HG03108 (cell line): ENCODE measurements around the gene C20orf141.
"Not testable (repeated sequence)": the region's sequence is repeated elsewhere in the genome, so short reads cannot be mapped to it uniquely, and the experiment has no call there.

ENCODE experiments used
- ATAC-seq: cut with Tn5 transposase; IDR thresholded peaks from one replicate; pipeline ENCODE4 v1.9.1; 2021; ENCODE audit warnings: moderate library complexity; ENCODE audit not compliant: unreplicated experiment

C20orf141 gene

GRCh38 chr20:2814587-2815051, at the start of gene C20orf141:
Gene C20orf141, plus strand, starts transcription at chr20:2814987. Its CDS starts 198 bp downstream, at chr20:2815185.
- no peak for ATAC-seq

DNA sequence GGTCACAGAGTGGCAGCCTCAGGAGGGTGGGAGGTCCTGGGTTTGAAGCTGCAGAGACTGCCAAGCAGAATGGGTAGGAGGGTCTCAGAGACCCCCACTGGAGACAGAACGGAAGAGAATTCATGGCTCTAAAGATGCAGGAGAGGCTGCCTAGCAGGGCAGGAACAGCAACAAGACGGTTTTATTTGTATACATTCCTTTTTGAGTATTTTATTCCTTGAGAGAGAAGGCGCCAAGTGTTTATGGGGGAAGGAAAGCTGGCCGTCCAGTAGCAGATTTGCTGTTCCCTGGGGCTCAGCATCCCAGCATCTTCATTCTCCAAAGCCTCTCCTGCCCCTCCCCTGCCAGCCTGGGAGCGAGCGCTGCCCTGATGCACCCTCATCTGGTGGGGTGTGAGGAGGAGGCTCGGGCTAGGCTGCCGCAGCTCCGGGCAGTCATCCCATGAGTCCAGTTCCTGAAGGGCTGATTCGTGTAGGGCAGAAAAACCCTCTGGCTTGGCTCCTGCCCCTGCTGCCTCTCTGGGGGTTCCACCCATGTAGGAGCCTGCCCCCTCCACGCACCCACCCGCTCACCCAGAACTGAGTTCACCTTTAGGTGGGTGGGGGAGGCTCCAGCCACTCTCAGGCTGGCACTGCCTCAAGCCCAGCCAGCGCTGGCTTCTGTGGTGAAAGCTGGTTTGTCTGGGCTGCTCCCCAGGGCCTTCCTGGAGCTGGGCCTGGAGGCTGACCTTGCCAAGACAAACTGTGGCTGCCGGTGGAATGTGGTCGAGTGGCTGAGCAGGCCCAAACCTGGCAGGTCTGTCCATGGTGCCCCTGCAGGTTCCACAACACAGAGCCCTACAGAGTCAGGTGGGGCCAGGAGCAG, 46.8 kb upstream of the C20orf141 start:
- no peak for ATAC-seq

DNA sequence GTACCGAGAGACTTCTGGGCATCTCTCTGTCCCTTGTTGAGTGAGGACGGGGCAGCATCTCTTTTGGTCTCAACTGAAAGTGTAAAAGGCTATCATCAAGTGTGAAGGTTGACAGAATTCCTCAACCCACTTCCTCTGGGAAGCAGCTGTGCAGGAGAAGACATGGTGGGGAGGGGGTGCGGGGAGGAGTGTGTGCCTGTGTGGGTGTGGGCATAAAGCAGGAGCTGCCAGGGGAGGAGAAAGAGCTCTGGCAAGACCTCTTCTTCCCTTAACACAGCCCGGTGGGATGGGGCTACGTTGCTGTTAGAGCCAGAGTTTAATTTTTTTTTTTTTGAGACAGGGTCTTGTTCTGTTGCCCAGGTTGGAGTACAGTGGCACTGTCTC, 46.2 kb upstream of the C20orf141 start:
- no peak for ATAC-seq

DNA sequence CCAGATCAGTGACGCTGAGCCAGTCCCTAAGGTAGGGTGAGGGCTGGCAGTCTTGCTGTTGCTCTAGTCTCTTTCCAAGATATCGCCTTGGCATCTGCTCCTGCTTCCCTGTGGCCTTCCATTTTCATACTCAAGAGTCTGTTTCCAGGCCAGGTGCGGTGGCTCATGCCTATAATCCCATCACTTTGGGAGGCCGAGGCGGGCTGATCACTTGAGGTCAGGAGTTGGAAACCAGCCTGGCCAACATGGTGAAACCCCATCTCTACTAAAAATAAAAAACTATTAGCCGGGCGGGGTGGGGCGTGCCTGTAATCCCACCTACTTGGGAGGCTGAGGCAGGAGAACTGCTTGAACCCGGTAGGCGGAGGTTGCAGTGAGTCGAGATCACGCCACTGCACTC, 44.7 kb upstream of the C20orf141 start:
- not testable (repeated sequence) for ATAC-seq

GRCh38 chr20:2771631-2772080, 43.1 kb upstream of the C20orf141 start:
- no peak for ATAC-seq

DNA sequence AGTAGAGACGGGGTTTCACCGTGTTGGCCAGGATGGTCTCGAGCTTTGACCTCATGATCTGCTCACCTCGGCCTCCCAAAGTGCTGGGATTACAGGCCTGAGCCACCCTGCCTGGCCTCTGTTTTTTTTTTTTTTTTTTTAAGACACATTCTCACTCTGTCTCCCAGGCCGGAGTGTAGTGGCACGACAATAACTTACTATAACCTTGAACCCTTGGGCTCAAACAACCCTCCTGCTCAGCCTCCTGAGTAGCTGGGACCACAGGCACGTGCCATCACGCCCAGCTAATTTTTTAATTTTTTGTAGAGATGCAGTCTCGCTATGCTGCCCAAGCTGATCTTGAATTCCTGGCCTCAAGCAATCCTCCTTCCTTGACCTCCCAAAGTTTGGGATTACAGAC, 41.0 kb upstream of the C20orf141 start:
- ATAC-seq = no peak

DNA sequence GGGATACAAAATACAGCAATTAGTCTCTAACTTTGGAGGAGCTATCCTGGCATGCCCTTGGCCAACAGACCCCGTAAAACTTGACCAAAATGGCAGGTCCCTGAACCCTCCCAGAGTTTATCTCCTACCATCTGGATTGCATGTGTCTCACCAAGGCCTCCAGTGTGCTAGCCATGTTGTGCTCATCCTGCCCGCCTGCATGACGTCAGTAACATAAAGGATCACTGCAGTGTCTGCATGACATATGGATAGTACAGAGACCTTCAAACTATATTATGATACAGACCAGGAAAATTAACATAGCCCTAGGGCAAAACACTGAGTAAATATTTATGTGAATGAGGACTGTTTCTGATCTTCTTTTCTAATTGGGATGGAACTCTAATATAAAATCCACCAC, 39.6 kb upstream of the C20orf141 start:
- ATAC-seq = no peak

DNA sequence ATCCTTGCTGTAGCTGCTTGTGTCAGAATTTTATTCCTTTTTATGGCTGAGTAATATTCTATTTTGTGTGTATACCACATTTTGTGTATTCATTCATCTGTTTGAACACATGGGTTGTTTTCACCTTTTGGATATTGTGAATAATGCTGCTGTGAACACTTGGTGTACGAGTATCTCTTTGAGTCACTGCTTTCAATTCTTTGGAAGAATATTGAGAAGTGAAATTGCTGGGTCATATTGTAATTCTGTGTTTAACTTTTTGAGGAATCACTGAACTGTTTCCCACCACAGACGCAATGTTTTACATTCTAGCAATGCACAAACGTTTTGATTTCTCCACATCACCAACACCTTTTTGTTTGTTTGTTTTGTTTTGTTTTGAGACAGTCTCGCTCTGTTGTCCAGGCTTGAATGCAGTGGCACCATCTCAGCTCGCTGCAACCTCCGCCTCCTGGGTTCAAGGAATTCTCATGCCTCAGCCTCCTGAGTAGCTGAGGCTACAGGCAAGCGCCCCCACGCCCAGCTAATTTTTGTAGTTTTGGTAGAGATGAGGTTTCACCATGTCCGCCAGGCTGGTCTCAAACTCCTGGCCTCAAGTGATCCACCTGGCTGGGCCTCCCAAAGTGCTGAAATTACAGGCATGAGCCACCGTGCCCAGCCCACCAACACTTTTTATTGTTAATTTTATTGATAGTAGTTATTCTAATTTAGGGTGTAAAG, 36.0 kb upstream of the C20orf141 start:
- ATAC-seq = no peak

DNA sequence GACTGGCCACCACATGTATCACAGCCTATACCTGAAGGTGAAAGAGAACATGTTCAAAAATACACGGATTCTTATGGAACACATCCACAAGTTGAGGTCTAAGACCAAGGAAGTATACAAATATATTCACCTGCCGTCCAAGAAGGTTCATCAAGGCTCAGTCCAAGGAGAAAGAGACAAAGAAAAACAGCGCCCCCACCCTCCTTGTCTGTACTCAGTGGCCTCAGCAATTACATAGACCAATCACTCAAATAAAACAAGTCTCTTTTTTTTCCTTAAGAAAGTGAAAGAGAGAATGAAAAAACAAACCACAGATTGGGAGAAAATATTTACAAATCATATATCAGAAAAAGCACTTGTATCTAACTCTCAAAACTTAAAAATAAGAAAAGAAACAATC, 33.8 kb upstream of the C20orf141 start:
- ATAC-seq = no peak

DNA sequence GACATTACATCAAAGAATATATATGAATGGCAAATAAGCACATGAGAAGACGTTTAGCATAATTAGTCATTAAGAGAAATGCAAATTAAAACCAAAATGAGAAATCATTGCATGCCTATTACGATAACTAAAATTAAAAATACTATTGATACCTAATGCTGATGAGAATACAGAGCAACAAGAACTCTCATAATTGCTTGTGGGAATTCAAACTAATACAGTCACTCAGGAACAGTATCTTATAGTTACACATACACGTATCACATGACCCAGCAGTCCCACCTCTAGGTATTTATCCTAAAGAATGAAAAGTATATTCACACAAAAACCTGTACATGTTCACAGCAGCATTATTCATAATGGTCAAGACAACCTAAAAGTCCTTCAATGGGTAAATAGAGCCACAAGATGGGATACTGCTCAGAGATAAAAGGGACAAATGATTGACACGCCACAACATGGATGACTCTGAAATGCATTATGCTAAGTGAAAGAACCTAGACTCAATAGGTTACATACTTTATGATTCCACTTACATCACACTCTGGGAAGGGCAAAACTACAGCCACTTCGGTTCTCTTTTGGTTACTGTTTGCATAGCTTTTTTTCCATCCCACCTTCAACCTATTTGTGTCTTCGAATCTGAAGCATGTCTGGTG, 30.8 kb upstream of the C20orf141 start:
- no peak for ATAC-seq

DNA sequence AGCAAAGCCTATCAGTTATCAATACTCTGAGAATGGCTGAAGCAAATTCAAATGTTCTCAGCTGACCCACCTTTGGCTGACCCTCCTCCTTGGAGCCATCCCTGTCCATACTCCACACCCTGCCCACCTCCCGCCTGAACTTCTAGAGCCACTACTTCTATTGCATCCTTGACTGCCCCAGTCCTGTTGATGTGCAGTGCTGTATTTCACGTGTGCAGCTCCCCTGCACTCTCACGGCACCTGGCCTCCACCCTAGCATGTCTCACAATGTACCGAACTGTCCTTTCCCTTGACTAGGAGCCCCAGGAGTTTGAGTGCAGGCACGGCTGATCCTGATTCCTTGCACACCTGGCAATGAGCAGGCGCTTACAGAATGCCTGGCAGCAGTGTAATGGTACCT, 21.3 kb upstream of the C20orf141 start:
- ATAC-seq = no peak

GRCh38 chr20:2794202-2794748, 20.5 kb upstream of the C20orf141 start:
- no peak for ATAC-seq

DNA sequence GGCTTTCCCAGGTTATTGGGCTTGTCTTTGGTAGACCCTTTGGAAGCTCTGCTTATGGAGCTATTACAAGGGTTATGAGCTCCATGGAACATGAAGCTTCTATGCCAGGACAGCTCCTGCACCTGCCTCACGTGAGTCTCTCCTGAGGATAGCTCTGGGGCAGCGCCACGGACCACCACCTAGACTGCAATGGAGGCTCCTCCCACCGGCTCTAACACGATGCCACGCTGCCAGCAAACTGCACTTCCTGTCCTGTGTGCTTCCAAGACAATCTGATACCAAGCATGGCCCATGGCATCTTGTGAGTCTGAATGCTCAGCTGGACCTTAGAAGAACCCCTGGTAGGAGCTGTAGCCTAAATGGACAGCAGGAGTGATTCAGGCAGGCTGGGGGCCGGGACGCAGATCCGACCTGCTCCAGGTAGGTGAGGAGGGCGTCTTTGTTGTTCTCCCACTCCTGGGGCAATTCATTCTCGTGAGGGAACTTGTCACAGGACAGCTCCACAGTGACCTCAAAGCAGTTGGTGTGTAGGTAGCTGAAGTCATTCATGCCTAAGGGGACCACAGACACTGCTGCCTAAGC, 19.8 kb upstream of the C20orf141 start:
- ATAC-seq = no peak

DNA sequence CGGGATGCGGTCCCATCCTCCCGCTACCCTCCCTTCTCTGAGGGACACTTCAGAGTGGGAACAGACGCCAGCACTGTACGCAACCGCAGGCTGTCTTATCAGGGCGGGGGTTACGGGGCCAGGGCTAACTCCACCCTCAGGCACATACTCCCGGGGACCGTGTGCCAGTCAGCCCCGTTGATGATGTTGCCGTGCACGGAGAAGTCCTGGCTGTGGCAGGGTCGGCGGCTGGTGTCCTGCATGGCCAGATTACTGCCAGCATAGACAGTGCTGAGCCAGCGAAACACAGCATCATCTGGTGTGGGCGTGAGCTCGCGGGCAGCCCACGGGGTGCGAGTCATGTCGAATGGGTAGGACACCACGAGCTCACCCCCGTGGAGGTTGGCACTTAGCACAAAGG, 19.3 kb upstream of the C20orf141 start:
- ATAC-seq = no peak

DNA sequence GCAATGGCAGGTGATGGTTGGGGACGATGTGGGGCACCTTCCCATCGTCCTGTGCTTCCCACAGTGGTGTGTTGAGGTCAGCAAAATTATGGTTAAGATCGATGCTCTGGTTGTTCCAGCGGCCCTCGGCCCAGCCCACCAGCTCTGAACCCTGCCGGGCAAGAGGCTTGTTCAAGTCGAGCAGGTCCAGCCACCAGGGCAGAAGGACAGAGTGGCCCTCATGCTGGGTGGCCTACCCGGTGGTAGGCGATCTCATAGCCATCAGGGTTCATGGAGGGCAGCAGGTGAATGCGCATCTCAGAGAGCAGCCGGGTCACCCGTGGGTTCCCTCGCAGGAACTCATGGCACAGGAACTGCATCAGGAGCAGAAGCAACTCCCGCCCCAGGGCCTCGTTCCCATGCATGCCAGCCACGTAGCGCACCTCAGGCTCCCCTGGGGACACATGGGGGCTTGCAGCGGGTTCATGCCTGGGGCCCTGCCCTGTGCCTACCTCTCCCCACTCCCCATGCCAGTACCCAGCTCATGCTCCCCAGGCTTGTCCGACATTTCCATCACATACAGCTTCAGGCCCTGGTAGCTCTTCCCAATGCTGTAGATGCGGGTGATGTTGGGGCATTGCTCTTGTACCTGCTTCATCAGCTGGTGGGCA, 18.7 kb upstream of the C20orf141 start:
- no peak for ATAC-seq

- no peak for ATAC-seq
These were observed 17.4 kb upstream of the C20orf141 start for GRCh38 chr20:2797136-2797983.

- no peak for ATAC-seq
These were observed 16.5 kb upstream of the C20orf141 start for GRCh38 chr20:2798095-2798805.

DNA sequence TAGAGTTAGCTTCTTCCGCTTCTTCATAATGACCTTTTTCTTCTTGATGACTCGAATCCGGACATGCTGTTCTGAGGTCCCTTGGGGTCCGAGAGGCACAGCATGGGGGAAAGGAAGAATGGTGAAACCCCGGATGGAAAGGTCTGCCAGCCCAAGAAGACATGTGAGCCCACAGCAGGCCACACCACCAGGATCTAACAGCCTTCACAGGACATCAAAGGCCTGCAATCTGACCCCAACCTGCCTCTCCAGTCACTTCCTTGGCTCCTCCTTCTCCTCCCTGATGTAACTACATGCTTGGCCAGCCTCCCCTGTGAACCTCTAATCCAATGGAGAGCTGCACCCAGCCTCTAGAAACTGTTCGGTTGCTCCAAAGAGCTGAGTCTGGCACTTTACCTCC, 16.0 kb upstream of the C20orf141 start:
- ATAC-seq = no peak

DNA sequence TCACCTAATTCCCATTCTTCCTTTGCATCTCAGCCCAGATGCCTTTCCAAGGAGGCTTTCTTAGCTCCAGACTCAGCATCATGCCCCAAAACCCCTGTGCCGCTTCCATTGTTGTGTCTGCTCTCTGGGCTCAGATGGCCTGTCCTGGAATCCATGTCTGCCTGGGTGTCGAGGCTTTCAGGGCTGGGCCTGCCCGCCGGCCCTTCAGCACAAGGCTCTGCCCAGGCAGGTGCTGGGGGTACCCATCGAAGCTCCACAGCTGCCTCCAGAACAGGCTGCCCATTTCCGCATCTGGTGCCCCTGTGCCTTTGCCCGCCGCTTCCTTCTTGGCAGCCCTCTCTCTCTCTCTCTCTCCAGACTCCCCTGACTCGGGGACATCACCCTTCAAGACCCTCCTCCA, 15.5 kb upstream of the C20orf141 start:
- no peak for ATAC-seq
